HL-60/S4 treated with phorbol 12-myristate 13-acetate at 8.2 ng/mL for 4 days and 3 days (cell line): ENCODE measurements around the gene PRKG1.
"Not testable (repeated sequence)": the region's sequence is repeated elsewhere in the genome, so short reads cannot be mapped to it uniquely, and the experiment has no call there.

Experiments
- in situ Hi-C: fragments of 300-500 bp; cut with MboI; formaldehyde crosslinking; loops from 2 replicates; pipeline ENCODE4 v1.15.0; 2022; ENCODE audit warnings: low sequenced_read_pairs

The PRKG1 gene

DNA sequence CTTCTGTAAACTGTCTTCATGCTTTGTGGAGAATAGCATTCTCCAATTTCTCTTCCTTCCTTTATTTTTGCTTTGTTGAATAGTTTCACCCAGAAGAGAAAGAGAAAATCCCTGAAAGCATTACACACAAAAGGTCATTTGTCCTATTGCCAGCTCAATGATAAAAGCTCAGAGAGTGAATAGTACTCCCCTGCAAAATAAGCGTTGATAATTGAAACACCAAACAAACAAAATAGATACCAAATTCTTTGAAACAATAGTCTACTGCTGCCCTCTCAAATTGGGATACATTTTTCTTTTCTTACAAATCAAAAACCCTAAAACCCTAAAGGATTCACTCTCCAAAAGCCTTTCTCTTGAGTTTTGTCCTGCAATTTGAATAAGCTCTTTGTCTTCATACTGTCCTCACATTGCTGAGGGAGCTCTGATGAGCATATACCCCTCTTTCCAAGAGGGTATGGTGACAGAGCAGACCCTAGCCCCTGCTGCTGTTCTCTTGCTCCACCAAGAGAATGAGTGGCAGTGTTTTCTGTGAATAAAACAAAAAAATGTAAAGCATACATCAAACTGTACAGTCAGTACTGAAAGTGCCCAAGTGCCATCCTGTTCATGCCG is 490.7 kb downstream of the PRKG1 start:
- in situ Hi-C loops = no loop called here

DNA sequence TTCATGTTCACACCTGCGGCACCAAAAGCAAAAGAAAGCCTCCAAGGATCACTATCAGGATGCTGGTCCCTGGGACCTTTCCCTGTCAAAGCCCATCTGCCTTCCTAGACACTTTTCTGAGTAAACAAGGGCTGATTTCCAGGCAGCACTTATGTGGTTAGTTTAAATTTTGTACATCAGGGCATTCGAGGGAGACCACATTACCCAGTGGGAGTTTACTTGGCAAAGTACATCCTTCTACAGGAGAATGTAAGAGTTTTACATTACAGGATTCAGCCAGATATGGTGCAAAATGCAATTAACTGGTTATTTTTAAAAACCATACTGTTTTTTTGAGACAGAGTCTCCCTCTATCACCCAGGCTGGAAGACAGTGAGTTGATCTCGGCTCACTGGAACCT is 493.0 kb downstream of the PRKG1 start:
- in situ Hi-C loops = no loop called here

DNA sequence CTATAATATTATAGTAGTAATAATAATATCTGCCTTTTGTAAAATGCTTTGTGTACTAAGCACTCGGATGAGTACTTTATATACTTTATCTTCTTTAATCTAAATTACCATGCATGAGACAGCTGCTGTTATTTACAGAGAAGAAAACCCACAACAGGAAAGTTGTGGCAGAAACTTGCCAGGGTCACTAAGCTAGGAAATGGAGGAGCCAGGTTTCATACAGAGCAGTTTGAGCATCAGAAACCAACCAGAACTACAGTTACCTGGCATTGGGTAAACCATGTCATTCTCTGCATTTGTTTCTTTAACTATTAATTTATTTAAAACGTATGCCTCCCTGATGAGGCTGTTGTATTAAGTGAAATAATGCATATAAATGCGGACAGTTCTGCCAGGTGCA is 495.2 kb downstream of the PRKG1 start:
- in situ Hi-C loops = no loop called here

DNA sequence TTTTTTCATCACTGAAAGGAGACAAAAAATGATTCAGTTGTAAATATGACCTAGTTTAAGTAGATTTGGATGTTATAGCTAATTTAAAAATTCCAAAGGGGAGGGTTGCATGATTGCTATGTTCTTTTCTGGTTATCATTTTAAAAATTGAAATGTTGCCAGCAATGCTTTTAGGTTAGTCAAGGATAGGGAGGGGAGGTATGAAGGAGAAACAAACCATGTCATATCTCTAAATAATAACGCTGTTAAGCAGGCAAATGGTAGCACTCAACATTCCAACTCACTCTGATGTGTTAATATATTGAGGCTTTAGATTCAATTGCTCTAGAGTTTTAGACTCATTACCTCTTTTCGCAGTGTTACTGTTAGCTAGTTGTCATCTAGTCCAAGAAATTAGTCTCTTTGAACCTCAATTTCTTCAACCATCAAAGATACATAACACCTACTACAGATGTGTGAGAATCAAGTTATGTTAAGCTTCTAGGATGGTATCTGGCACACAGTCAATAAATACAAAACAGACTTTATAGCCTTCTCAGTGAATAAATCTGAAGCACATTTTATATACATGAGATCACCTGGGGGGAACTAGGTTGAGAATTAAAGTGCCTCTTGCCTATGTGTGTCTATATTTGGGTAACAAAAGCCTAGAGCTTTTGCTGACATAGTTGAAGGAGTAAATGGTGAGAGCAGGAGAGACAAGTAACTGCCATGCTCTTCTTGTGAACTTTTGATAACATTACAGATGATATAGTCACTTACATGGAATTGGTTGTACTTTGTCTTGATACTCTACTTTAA is 500.2 kb downstream of the PRKG1 start:
- in situ Hi-C loops = no loop called here

DNA sequence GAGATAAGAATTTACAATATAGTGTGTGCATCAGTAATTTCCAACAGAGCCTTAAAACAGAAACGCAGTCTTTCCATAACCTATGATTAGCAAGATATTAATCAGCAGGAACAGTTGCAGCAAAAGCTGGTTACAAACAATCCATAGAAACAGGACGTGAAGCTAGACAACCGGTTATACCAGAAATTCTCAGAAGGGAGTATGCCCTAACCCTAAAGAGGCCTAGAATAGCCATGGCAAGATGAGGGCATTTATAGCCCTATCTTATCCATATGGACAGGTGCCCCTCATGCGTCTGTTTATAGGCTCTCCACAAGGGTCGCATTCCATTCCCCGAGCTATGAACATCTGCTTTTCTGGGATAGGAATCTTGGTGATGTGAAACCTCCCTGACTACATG is 506.9 kb downstream of the PRKG1 start:
- in situ Hi-C loops = not testable (repeated sequence)

DNA sequence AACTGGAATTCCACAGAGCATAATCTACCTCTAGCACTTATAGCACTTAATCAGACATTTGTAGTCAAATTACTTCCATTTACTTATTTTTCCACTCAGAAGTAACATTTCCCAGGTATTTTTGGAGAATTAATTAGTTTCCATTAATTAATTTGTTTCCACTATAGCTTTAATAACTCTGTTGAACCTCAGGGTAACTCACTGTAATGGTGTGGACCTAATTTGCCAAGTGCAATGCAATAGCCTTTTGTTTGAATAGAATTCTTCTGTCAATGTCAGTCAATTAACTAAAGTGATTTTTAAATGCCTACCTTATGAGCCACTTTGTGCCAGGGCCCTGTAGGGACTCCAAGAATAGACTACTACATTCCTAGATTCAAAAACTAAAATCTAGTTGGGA is 509.7 kb downstream of the PRKG1 start:
- in situ Hi-C loops = no loop called here

DNA sequence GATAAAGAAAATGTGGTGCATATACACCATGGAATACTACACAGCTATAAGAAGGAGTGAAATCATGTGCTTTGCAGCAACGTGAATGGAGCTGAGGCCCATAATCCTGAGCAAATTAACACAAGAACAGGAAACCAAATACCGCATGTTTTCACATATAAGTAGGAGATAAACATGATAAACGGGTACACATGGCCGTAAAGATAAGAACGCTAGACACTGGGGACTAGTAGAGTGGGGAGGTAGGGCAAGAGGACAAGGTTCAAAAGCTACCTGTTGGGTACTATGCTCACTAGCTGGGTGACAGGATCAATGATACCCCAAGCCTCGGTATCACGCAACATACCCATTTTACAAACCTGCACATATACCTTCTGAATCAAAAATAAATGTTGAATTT is 511.5 kb downstream of the PRKG1 start:
- in situ Hi-C loops = no loop called here

DNA sequence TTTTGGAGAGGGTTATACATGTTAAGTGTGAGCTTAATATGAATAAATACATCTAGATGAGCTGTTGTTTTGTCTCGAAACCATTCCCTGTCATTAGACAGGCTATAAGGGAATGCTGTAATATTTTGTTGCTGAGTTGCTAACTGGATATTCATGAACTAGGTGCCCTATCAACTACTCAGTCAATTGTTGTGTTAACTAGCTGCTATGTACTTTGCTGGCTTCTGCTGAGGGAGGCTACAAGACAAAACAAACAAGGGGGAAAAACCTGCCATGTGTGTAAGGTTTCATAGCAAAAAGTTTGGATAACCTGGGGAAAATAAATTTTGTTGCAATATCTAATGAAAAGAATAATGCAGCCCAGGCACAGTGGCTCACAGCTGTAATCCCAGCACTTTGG is 514.7 kb downstream of the PRKG1 start:
- in situ Hi-C loops = no loop called here

DNA sequence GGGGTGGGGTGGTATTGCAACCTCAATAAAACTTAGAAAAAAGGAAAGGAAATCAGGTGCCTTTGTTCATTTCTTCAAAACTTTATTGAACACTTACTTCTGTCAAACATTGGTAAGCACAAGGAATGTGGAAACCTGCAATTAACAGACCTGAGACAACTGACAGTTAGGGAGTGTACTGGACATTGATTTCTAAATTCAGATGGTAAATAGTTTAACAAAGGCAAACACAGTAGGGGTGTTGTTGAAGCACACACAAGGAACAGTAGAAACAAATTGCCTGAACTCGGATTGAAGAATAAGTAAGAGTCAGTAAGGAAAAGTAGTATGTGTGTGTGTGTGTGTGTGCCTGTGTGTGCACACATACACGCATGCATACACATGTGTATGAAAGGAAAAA is 516.5 kb downstream of the PRKG1 start:
- in situ Hi-C loops = no loop called here

DNA sequence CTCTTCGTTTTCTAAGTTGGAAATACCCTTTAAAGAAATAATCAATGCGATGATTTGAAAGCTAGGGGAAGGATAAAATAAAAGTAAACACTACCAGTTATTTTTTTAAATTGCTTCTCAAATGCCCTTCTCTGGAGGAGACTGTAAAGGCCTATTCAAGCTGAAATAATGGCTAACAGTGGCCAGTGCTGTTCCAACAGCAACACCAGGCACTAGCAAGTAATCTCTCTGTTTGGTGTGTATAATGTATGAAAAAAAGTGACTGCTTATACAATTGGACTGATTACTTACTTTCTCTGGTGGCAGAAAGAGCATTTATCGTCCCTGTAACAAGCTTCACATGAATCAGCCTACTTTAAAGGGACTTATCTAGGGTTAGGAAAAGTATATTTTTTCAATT is 522.4 kb downstream of the PRKG1 start:
- in situ Hi-C loops = no loop called here

DNA sequence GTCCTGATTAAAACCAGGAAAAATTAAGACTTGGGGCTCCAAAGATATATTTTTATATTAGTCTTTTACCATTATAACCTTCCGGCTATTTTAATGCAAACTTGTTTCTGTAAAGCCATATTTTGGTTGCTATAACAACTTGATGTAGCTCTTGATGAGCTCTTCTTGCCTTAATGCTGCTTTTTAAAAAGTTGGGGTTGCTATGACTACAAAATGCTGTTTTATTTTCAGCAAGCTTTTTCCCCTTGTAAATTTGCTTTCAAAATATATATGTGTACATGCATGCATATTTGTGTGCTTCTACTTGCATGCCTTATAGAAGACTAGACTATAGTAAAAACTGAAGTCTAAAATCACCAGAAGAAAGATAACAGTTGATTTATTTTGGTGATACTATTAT is 525.4 kb downstream of the PRKG1 start:
- in situ Hi-C loops = no loop called here

DNA sequence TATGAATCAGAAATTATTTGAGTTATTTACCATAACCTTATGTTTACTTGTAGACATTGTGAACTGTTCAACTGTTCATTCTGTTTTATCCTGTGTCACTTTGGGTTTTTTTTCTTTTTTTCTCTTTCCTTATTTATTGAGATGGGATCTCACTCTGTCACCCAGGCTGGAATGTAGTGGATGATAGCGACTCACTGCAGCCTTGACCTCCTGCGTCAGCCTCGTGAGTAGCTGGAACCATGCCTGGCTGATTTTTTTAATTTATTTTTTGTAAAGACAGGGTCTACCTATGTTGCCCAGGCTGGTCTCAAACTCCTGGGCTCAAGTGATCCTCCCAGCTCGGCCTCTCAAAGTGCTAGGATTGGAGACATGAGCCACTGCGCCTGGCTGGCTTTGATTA is 528.0 kb downstream of the PRKG1 start:
- in situ Hi-C loops = no loop called here

DNA sequence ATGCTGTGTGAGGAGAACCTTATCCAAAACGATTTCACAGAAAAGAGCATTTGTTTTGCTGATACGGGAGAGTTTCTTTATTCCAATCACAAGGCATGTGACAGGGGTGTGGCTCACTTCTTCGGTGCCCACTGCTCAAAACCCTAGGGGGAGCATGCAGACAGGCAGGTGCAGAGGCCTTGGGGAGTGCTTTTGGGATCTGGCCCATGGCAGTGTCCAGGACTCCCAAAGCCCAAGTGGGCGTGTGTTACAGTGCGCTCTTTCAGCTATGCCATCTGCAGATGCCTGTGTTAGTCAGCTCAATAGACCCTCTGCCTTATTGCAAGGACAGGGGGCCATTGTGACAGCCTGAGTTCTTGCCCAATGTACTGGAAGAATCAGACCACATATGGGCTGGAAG is 530.3 kb downstream of the PRKG1 start:
- in situ Hi-C loops = no loop called here

DNA sequence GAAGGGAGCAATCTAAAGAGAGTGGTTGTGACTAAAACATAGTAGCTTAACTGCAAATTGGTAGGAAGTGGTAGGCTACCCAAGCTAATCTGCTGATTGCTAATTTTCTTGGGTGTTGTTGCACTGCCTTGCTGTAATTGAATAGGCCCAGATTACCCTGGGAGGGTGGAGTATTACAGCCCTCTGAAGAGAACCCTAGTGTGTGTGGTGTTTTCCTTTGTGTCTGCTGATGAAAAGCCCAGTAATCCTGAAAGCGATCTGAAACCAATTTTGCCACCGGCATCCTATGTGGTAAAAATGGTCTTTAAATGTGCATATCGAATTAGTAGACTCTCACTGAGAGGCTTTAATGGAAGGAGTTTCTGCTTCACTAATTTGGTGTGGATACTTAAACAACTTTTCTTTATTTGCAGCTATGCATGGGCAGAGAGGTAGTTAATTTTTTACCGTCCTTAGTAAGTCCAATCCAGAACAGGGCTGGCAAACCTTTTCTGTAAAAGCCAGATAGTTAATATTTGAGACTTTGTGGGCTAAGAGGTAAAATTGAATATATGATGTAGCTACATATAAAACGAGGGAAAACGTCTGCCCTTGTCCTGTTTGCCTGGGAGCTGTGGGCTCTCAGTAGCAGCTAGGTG is 532.7 kb downstream of the PRKG1 start:
- in situ Hi-C loops = no loop called here

DNA sequence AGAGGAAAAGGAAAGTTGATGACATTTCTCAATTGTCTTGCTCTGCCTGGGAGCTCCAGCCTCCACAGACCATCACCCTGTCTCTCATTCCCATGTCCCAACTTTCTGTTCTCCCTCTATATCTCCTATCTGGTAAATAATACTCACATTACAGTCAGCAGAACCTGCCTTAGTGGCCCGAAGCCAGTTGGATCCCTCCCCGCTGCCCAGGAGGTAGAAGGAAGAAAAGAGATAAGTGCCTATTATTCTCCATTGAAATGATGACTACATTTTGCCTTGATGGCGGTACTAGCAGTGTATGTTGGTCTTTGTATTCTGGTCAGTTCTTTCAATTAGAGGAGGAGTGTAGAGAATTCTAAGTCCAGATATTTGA is 533.2 kb downstream of the PRKG1 start:
- in situ Hi-C loops = no loop called here

DNA sequence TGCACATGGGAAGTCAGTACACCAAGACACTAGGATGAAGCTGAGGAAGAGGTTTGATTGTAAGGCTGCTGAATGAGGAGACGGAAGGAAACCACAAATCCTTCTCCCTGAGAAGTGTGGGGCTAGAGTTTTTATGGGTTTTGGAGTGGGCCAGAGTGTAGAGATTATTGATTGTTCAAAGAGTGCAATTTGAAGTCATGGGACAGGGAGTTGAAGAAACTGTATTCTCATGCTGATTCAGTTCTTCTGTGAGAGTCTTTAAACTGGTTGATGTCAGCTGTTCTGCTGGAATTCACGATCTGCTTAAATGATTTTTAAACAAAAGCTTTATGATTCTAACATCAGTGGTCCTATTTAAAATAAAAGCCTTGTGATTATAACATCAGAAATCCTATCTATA is 533.9 kb downstream of the PRKG1 start:
- in situ Hi-C loops = no loop called here

DNA sequence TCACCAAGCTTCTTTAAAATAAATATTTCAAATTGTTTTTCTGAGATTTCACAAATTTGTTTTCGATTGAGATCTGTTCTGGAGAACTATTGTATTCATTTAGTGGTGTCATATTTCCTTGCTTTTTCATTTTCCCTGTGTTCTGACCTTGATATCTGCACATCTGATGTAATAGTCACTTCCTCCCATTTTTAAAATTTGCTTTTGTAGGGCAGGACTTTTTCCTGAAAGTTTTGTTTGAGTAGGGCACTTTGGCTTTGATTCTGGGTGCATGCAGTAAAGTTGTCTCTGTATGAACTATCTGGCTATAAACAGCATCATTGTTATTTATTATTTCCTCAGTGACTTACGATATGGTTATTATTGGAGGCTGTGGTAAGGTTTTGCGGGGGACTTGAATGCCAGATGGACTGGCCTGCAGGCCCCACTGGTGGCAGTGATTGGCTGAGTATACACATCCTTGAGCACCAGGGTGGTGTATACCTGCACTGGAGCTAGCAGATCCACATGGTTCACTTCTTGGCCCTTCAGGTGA is 541.5 kb downstream of the PRKG1 start:
- in situ Hi-C loops = no loop called here

DNA sequence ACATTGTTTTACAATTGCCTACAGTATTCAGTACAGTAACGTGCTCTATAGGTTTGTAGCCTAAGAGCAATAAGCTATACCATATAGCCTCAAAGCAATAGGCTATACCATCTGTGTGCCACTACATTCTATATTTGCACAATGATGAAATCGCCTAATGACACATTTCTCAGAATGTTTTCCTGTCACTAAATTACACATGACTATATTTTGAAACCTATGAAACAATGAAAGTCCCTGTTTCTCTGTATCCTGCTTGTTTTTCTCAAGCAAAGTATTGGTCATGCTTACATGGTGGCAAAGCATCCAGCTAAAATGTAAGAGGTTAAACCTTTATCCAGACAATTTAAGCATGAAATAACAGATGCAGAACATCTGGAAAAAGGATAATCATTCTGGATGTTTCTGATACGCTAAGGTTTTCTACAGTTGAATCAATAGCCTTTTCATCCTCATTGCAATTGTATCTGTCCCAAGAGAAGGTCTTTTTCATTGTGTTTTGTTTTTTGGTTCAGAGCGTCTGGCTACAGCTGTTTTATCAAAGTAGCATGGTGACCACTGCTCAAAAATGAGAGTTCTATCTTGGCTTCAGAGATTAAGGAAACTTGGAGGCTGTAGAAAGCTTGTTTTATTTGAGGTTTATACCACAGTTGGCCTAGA is 543.4 kb downstream of the PRKG1 start:
- in situ Hi-C loops = no loop called here

DNA sequence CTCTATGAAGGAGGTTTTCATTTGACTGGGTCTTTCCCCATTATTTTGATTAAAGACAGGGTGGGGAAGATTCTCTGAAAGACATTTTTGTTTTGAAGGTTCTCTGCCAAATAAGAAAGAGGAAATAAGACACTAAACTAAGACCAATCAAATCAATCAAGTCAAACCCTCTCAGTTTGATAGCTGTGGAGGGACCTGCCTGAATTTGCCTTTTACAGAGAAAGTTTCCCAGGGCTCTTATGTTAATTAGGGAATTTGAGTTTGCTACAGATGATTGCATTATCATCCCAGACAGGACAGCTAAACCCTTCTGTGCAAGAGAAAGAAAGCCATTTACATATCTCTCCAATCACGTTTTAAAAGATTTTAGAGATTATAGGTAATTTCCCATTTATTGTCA is 545.1 kb downstream of the PRKG1 start:
- in situ Hi-C loops = no loop called here

DNA sequence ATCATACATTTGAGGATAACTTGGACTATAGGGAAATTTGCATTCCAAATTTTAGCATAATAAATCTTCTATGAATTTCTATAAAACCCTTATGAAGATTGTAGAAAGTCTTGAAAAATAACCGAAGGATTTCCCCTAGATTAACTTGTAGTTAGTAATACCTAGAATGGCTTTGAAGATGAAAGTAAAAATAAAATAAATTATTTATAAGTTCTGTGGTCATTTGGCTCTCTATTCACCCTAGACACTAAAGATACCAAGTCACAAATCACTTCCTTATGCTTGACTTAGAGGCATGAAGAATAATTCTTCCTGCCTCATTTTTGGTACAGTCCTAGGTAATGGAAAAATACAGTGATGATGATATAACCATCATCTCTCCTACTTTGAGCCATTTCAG is 545.8 kb downstream of the PRKG1 start:
- in situ Hi-C loops = no loop called here

DNA sequence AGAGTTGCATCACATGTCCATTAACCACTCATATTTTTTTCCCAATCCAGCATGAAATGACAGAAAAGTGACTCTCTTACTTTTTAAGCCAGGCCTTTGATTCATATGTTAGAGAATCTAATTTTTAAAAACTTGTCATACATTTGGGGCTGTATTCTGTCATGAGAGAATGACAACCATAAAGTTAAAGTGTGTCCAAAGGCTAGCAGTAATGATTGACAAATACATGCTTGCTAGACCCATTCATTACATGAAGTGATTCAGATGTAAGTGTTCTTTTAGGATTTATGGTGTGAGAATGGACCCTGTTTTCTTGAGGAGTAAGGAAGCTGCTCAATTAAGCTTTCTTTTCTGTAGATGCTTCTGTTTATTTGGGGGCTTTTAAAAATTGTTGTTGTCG is 549.7 kb downstream of the PRKG1 start:
- in situ Hi-C loops = no loop called here
